GM12875 (cell line): ENCODE measurements around the gene CLDN4.

Experiments
- H3K4me3 ChIP-seq: one replicate; pipeline ENCODE4 v1.5.1; 2011; ENCODE audit warnings: low read depth, low read length, control low read depth
- TF ChIP-seq, protein P1 (sequence below): IDR thresholded peaks from 2 replicates; pipeline ENCODE4 v1.5.1; 2011; ENCODE audit warnings: low read depth, mild to moderate bottlenecking, control low read depth, inconsistent platforms, low read length, moderate library complexity, borderline replicate concordance; ENCODE audit not compliant: insufficient read depth

Gene CLDN4

DNA sequence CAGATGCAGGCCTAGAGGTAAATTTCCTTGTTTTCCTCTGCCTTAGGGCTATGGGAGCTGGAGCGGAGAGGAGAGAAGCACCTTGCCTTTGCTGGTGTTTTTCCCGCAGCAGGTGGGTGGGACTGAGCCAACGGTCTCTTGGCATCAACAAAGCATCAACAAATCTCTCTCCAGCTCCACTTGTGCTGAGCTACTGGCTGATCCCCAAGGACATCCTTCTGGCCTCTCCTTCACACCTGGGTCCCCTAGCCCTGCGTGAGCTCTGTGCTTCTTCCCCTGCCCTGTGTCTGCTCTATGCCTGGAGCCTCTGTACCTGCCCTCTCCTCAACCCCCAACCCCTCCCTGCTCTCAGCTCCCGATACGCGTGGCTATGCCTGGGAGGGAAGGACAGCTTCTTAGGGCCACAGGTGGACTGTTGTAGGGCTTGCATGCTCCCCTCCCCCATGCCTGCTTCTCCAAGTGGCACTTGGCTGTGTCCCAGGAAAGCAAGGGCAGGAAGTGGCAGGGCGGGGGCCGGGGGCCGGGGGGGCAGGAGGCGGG, 3.2 kb upstream of the CLDN4 start:
- TF ChIP-seq, protein P1, sequence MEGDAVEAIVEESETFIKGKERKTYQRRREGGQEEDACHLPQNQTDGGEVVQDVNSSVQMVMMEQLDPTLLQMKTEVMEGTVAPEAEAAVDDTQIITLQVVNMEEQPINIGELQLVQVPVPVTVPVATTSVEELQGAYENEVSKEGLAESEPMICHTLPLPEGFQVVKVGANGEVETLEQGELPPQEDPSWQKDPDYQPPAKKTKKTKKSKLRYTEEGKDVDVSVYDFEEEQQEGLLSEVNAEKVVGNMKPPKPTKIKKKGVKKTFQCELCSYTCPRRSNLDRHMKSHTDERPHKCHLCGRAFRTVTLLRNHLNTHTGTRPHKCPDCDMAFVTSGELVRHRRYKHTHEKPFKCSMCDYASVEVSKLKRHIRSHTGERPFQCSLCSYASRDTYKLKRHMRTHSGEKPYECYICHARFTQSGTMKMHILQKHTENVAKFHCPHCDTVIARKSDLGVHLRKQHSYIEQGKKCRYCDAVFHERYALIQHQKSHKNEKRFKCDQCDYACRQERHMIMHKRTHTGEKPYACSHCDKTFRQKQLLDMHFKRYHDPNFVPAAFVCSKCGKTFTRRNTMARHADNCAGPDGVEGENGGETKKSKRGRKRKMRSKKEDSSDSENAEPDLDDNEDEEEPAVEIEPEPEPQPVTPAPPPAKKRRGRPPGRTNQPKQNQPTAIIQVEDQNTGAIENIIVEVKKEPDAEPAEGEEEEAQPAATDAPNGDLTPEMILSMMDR, result no peak
- no peak overlapping the region for H3K4me3 ChIP-seq

DNA sequence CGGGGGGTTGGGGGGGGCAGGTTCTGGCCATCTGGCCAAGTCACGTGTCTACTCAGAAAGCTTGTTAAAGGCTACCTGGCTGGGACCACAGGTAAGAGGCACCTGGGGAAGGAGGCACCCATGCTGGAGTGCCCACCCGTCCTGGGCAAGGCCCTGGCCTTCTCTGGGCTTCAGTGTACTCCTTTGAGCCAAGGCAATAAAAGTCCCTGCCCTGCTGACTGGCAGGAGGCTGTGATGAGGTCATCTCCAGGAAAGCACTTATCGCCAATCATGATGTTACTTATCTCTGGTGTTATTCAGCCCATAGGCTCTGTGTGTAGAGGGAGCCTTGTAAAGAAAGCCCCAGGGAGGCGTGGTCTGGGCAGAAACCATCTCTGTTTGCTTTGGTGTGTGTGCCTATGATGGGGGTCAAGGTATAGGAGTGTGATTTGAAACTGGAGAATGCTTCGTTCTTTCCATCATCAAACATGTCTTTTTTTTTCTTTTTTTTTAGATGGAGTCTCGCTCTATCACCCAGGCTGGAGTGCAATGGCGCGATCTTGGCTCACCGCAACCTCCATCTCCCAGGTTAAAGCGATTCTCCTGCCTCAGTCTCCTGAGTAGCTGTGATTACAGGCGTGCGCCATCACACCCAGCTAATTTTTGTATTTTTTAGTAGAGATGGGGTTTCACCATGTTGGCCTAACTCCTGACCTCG, 2.5 kb upstream of the CLDN4 start:
- no peak overlapping the region for H3K4me3 ChIP-seq
- TF ChIP-seq, protein P1, result no peak

DNA sequence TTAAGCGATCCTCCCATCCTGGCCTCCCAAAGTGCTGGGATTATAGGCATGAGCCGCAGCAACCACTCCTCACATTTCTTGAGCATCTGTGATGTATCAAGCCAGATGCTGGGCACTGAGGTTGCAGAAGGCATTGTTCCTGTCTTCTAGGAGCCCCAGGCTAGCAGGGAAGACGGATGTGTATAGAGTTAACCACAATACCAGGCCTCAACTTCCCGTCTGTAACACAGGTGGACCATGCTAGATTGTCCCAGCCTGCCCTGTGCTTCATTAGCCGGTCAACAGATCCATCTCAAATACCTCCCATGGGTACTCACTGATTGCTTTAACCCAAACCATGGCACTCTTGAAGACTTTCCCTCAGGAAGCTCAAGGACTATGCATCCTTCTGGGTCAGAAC, 1.8 kb upstream of the CLDN4 start:
- no peak overlapping the region for H3K4me3 ChIP-seq
- TF ChIP-seq, protein P1, result no peak

DNA sequence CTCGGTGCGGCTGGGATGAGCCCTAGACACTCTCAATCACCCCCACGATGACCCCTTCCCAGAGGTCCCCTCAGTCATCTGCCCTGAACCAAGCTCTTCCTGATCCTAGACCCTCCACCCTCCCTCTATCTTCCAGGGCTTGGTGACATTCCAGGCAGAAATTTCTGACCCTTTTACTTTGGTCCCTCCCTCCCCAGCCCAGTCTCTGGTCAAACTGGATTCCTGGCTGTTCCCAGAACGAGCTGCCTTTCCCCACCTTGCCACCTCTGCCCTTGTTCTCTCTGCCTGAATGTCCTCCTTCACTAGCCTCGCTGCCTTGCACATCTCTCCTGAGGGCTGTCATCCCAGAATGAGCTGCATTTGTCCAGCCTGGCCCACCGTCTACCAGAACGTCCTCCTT, 1.3 kb upstream of the CLDN4 start:
- TF ChIP-seq, protein P1, result no peak
- no peak overlapping the region for H3K4me3 ChIP-seq

DNA sequence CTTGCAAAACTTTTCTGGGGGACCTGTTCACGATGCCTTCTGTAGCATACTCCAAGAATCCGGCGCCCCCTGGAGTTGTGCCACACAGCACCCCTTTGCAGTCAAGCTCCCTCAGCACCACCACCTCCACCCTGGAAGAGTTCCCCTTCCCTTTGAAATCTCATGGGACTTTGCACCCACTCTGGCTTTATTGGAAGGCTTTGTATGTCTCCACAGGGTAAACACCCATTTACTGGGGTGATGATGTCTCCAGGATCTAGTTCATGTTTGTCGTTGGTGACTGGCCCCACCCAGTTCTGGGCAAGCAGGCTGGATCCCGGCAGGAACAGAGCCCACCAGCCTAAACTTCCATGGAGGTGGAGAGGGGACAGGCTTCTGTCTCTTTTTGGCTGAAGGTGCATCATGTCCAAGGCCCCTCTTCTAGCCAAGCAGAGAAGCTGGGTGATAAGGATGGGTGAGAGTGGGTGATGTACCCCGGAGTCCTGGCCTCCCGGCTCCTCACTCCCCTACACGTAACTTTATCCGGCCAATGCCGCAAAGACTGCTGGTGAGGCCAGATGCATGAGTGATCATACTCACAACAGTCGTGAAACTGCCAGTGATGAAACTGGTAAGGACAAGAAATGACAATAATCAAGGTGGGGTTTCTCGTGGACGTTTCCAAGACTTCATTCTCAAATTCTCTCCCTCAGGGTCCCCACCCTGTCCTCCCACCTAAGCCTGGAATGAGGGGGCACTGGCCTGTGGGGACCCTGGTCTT, 695 bp upstream of the CLDN4 start:
- TF ChIP-seq, protein P1, result no peak
- no peak overlapping the region for H3K4me3 ChIP-seq

DNA sequence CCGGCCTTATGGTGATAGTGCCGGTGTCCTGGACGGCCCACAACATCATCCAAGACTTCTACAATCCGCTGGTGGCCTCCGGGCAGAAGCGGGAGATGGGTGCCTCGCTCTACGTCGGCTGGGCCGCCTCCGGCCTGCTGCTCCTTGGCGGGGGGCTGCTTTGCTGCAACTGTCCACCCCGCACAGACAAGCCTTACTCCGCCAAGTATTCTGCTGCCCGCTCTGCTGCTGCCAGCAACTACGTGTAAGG, 713 bp downstream of the CLDN4 start:
- TF ChIP-seq, protein P1, result no peak
- H3K4me3 ChIP-seq, result no peak overlapping the region
